Endothelial cell of umbilical vein (primary cell): ENCODE measurements around the gene EEF1E1. TPM values are rescaled to one million over a fixed set of nuclear protein-coding genes. Genes with fewer than 3 reads are reported as not detected.

Experiments used
- BruUV-seq: library from RNA; stranded (reverse); fragments of 400-500 nt; replicated peaks from 2 replicates; lab custom pipeline; 2021; lab: Mats Ljungman, UMichigan
- CTCF ChIA-PET: fragments of 300-600, 350-600 bp; sonication (Branson Sonifier 250); formaldehyde crosslinking; loops from one replicate; lab custom pipeline; 2021; ENCODE audit warnings: antibody characterized with exemption, inconsistent platforms; lab: Charles Lee
- POLR2A ChIA-PET: fragments of 300-600, 350-600 bp; sonication (Branson Sonifier 250); formaldehyde crosslinking; loops from one replicate; lab custom pipeline; 2021; ENCODE audit warnings: antibody characterized with exemption, inconsistent platforms; lab: Charles Lee
- DNase-seq: peaks from one replicate; pipeline ENCODE4 v3.0.0-alpha.2; 2011; ENCODE audit warnings: low read depth, low spot score
- FAIRE-seq: peaks from 2 replicates; lab custom pipeline; 2011; peaks lifted over from hg19 to GRCh38; lab: Jason Lieb, UNC
- H2AFZ ChIP-seq: 2 replicates; pipeline ENCODE4 v1.6.0; 2012; ENCODE audit warnings: low read depth, low read length, control low read depth, inconsistent platforms
- H3K27ac ChIP-seq: 2 replicates; pipeline ENCODE4 v1.5.1; 2011; ENCODE audit warnings: low read depth, mild to moderate bottlenecking, control low read depth, low read length, moderate library complexity; ENCODE audit not compliant: insufficient read depth
- H3K27me3 ChIP-seq, 2 experiments: 2 replicates each; pipeline versions ENCODE4 v1.6.0 to v1.6.1; 2011; ENCODE audit warnings: low read length in 2 of 2, mixed read lengths in 1 of 2; ENCODE audit not compliant: control insufficient read depth in 2 of 2, insufficient read depth in 2 of 2
- H3K36me3 ChIP-seq, 2 experiments: 2 replicates in 1 of 2; 3 replicates in 1 of 2; pipeline ENCODE4 v1.5.1; 2011; ENCODE audit warnings: low read length in 2 of 2, mild to moderate bottlenecking in 1 of 2, moderate library complexity in 1 of 2; ENCODE audit not compliant: control insufficient read depth in 2 of 2, insufficient read depth in 2 of 2; ENCODE audit errors: extremely low read depth in 1 of 2
- H3K4me1 ChIP-seq: 3 replicates; pipeline ENCODE4 v1.5.1; 2011; ENCODE audit warnings: mild to moderate bottlenecking, low read length; ENCODE audit not compliant: control insufficient read depth, insufficient read depth; ENCODE audit errors: extremely low read depth
- H3K4me2 ChIP-seq: 2 replicates; pipeline ENCODE4 v1.6.1; 2011; ENCODE audit warnings: low read length, control low read depth, mixed read lengths; ENCODE audit not compliant: insufficient read depth
- H3K4me3 ChIP-seq, 3 experiments: fragments of 200-600 bp in 1 of 3; sonication (generic), shearing (Covaris generic) in 1 of 3; replicated peaks in 1 of 3; 2 replicates each; pipeline ENCODE4 v1.5.1; 2011 to 2016; ENCODE audit warnings: control low read depth in 3 of 3, low read length in 3 of 3, mild to moderate bottlenecking in 2 of 3, inconsistent platforms in 1 of 3, low read depth in 1 of 3, moderate library complexity in 1 of 3; ENCODE audit not compliant: insufficient read depth in 1 of 3
- H3K79me2 ChIP-seq: 2 replicates; pipeline ENCODE4 v1.6.0; 2012; ENCODE audit warnings: low read length, inconsistent platforms; ENCODE audit not compliant: control insufficient read depth, insufficient read depth
- H3K9ac ChIP-seq: replicated peaks from 2 replicates; pipeline ENCODE3; 2011; ENCODE audit warnings: low read length, control low read depth; ENCODE audit not compliant: insufficient read depth; ENCODE audit errors: extremely low read depth
- H3K9me1 ChIP-seq: replicated peaks from 3 replicates; pipeline ENCODE4 v1.6.0; 2011; ENCODE audit warnings: mild to moderate bottlenecking, low read length; ENCODE audit not compliant: control insufficient read depth, insufficient read depth; ENCODE audit errors: extremely low read depth
- H3K9me3 ChIP-seq: replicated peaks from 2 replicates; pipeline ENCODE4 v1.5.1; 2012; ENCODE audit warnings: low read length, inconsistent platforms; ENCODE audit not compliant: control insufficient read depth, insufficient read depth
- H4K20me1 ChIP-seq: replicated peaks from 2 replicates; pipeline ENCODE3; 2011; ENCODE audit warnings: mild to moderate bottlenecking, low read length; ENCODE audit not compliant: control insufficient read depth, insufficient read depth; ENCODE audit errors: extremely low read depth
- EZH2 ChIP-seq: IDR thresholded peaks from 2 replicates; pipeline ENCODE4 v1.6.1; 2012; ENCODE audit warnings: borderline replicate concordance, low read depth, mild to moderate bottlenecking, moderate library complexity, low read length, inconsistent platforms; ENCODE audit not compliant: severe bottlenecking
- FOS ChIP-seq: IDR thresholded peaks from 2 replicates; pipeline ENCODE4 v1.6.1; 2011; ENCODE audit warnings: mild to moderate bottlenecking, low read length, moderate library complexity, borderline replicate concordance; ENCODE audit not compliant: insufficient read depth
- GATA2 ChIP-seq: IDR thresholded peaks from 2 replicates; pipeline ENCODE4 v1.7.0; 2011; ENCODE audit warnings: low read depth, mild to moderate bottlenecking, moderate library complexity, mixed read lengths, low read length; ENCODE audit not compliant: insufficient read length, insufficient read depth
- JUN ChIP-seq: IDR thresholded peaks from 2 replicates; pipeline ENCODE4 v1.6.1; 2011; ENCODE audit warnings: borderline replicate concordance, low read depth; ENCODE audit not compliant: insufficient read length, insufficient read depth
- POLR2A ChIP-seq: IDR thresholded peaks from 2 replicates; pipeline ENCODE4 v1.6.1; 2012; ENCODE audit warnings: low read depth, mild to moderate bottlenecking, control low read depth, low read length
- dilution Hi-C: fragments of 300-500 bp; cut with MboI; formaldehyde crosslinking; loops from one replicate; pipeline ENCODE4 v1.15.0; 2019; ENCODE audit warnings: low sequenced_read_pairs; ENCODE audit not compliant: extremely low pct_ligation_motif_present
- intact Hi-C: fragments of 100-400 bp; cut with micrococcal nuclease; formaldehyde crosslinking; loops from one replicate; pipeline ENCODE4 v1.10.0; 2022
- polyA plus RNA-seq, 4 experiments: library from polyadenylated mRNA; depleted of rRNA in 3 of 4; stranded (reverse) in 3 of 4; unstranded in 1 of 4; fragments of >200 nt; gene quantifications; 2 replicates each; pipeline versions ENCODE4 v1.2.1 to v1.2.3, GENCODE V29; 2011 to 2012; ENCODE audit warnings: missing spikeins in 1 of 4
- total RNA-seq: library from RNA; stranded (reverse); gene quantifications from 2 replicates; pipeline ENCODE4 v1.2.3, GENCODE V29; 2021
- TF ChIP-seq, protein P1 (sequence below), 2 donors: IDR thresholded peaks; 1 replicate in 1 of 2; 2 replicates in 1 of 2; pipeline ENCODE4 v1.5.1; 2011; ENCODE audit warnings: low read length in 2 of 2, mild to moderate bottlenecking in 2 of 2, moderate library complexity in 2 of 2, control low read depth in 1 of 2, inconsistent platforms in 1 of 2, low read depth in 1 of 2; ENCODE audit not compliant: insufficient read depth in 1 of 2; ENCODE audit errors: extremely low read depth in 1 of 2
- TF ChIP-seq, protein P2 (sequence below): IDR thresholded peaks from 2 replicates; pipeline ENCODE4 v1.6.1; 2011; ENCODE audit not compliant: insufficient read depth, insufficient read length

Gene EEF1E1
- total and polyA plus RNA-seq, 2 donors (not counting 3 experiments of a cell fraction or from before 2014, with no cell fraction given): 53.8 to 58.1 TPM

DNA sequence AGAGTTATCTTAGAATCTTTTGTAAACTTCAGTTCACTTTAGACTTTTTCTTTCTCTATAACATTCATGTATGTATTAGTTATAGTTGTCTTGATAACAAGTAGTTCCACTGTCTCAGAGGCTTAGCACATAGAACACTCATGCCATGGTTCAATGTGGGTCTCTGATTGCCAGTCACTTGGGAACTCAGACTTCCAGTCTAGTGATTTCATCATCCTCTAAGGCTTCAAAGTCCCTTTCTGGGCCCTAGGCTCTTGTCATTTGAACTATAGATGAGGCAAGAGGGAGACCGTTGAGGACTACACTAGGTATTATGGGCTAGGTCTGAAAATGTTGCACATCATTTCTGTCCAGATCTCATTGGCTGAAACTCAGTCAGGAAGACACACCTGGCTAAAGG is 8.4 kb upstream of the EEF1E1 start:
- H3K27ac ChIP-seq: no peak overlapping the region
- DNase-seq: no peak
- H4K20me1 ChIP-seq: no peaks in the 10 kb centered on the region
- no peak for FAIRE-seq
- no peak overlapping the region for H3K4me2 ChIP-seq
- H3K9me1 ChIP-seq: no peaks in the 10 kb centered on the region
- BruUV-seq: no TSS peak
- no peaks in the 10 kb centered on the region for H3K27me3 ChIP-seq
- H3K9ac ChIP-seq: no peak overlapping the region
- CTCF ChIA-PET: interaction anchor here (0.9 kb wide), 1 partner anchor 108 kb away, joined by 3 read pairs; no protein-coding TSS in a partner anchor
- no peaks in the 10 kb centered on the region for H3K79me2 ChIP-seq
- no peaks in the 10 kb centered on the region for H3K9me3 ChIP-seq
- no peaks in the 10 kb centered on the region for H3K36me3 ChIP-seq
- TF ChIP-seq FOS (no peak), POLR2A (no peak), EZH2 (no peak), GATA2 (no peak), JUN (no peak)
- TF ChIP-seq, protein P1, sequence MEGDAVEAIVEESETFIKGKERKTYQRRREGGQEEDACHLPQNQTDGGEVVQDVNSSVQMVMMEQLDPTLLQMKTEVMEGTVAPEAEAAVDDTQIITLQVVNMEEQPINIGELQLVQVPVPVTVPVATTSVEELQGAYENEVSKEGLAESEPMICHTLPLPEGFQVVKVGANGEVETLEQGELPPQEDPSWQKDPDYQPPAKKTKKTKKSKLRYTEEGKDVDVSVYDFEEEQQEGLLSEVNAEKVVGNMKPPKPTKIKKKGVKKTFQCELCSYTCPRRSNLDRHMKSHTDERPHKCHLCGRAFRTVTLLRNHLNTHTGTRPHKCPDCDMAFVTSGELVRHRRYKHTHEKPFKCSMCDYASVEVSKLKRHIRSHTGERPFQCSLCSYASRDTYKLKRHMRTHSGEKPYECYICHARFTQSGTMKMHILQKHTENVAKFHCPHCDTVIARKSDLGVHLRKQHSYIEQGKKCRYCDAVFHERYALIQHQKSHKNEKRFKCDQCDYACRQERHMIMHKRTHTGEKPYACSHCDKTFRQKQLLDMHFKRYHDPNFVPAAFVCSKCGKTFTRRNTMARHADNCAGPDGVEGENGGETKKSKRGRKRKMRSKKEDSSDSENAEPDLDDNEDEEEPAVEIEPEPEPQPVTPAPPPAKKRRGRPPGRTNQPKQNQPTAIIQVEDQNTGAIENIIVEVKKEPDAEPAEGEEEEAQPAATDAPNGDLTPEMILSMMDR (IDR thresholded peaks at IDR 0.05; ENCODE audit: extremely low read depth in 1 of 2, insufficient read depth in 1 of 2, low read depth in 1 of 2, low read length in 2 of 2): no peak
- TF ChIP-seq, protein P2, sequence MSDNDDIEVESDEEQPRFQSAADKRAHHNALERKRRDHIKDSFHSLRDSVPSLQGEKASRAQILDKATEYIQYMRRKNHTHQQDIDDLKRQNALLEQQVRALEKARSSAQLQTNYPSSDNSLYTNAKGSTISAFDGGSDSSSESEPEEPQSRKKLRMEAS: no peak
- no peak overlapping the region for H2AFZ ChIP-seq
- dilution Hi-C loops: no loop called here
- no peak overlapping the region for H3K4me3 ChIP-seq
- intact Hi-C loops: no loop called here
- peaks cover 18% of the 10 kb centered on the region for H3K4me1 ChIP-seq
- POLR2A ChIA-PET: no interaction called here
